ENCODE data around the gene HES4. TPM values are rescaled to one million over a fixed set of nuclear protein-coding genes. Genes with fewer than 3 reads are reported as not detected.
A peak's percentile ranks its signal among the peaks of the same experiment; 100 is the strongest.

Gene HES4
- total RNA-seq, 2 experiments from 2014 or later = 5.7 to 9.0 TPM

- intact Hi-C loops (cut with micrococcal nuclease) = no loop called here
- ChIA-PET CTCF (interaction anchor here (1.7 kb wide), 1 partner anchor 19 kb away, joined by 5 read pairs; no protein-coding TSS in a partner anchor), POLR2A (interaction anchor here (1.5 kb wide), 1 partner anchor 61 kb away, joined by 3 read pairs; no protein-coding TSS in a partner anchor)
- ATAC-seq (no peak), DNase-seq (no peak)
- H3K9me3 Mint-ChIP-seq = peaks cover 2% of the 10 kb centered on the region
- H3K4me3 Mint-ChIP-seq = peak overlapping the region; percentile 61
- H3K27me3 Mint-ChIP-seq = peaks cover 8% of the 10 kb centered on the region
- peaks cover 10% of the 10 kb centered on the region for H3K36me3 Mint-ChIP-seq (ENCODE audit: low read depth)
- H3K4me1 Mint-ChIP-seq (ENCODE audit: low read depth) = peaks cover 11% of the 10 kb centered on the region
- H3K27ac Mint-ChIP-seq = peak overlapping the region; percentile 46
- TF ChIP-seq CTCF (IDR thresholded peaks at IDR 0.05) = no peak
Measured at GRCh38 chr1:965526-966134, 34.3 kb downstream of the HES4 start.

- H3K4me1 Mint-ChIP-seq (ENCODE audit: low read depth) = peaks cover 11% of the 10 kb centered on the region
- TF ChIP-seq CTCF (IDR thresholded peaks at IDR 0.05) = no peak
- ChIA-PET POLR2A (interaction anchor here (1.5 kb wide), 1 partner anchor 60 kb away, joined by 3 read pairs; no protein-coding TSS in a partner anchor), CTCF (no interaction called here)
- H3K9me3 Mint-ChIP-seq = peaks cover 2% of the 10 kb centered on the region
- no peak overlapping the region for H3K27ac Mint-ChIP-seq
- peaks cover 10% of the 10 kb centered on the region for H3K36me3 Mint-ChIP-seq (ENCODE audit: low read depth)
- intact Hi-C loops (cut with micrococcal nuclease) = no loop called here
- no peak overlapping the region for H3K4me3 Mint-ChIP-seq
- no peak for DNase-seq
- ATAC-seq = no peak
- peaks cover 8% of the 10 kb centered on the region for H3K27me3 Mint-ChIP-seq
Measured at GRCh38 chr1:964691-965525, 35.0 kb downstream of the HES4 start.

GRCh38 chr1:963746-964525 is 36.0 kb downstream of the HES4 start:
- no peaks in the 10 kb centered on the region for H3K27me3 Mint-ChIP-seq
- no peak overlapping the region for H3K4me3 Mint-ChIP-seq
- ChIA-PET POLR2A (interaction anchor here (1.5 kb wide), 1 partner anchor 59 kb away, joined by 3 read pairs; no protein-coding TSS in a partner anchor), CTCF (no interaction called here)
- intact Hi-C loops (cut with micrococcal nuclease) = no loop called here
- H3K27ac Mint-ChIP-seq = no peak overlapping the region
- peaks cover 11% of the 10 kb centered on the region for H3K4me1 Mint-ChIP-seq (ENCODE audit: low read depth)
- TF ChIP-seq CTCF (IDR thresholded peaks at IDR 0.05) = no peak
- H3K9me3 Mint-ChIP-seq = no peaks in the 10 kb centered on the region
- DNase-seq = no peak
- H3K36me3 Mint-ChIP-seq (ENCODE audit: low read depth) = peaks cover 10% of the 10 kb centered on the region
- ATAC-seq = no peak

- DNase-seq (no peak), ATAC-seq (no peak)
- ChIA-PET POLR2A (no interaction called here), CTCF (no interaction called here)
- Mint-ChIP-seq H3K4me3 (no peak overlapping the region), H3K9me3 (no peaks in the 10 kb centered on the region), H3K27ac (no peak overlapping the region), H3K4me1 (ENCODE audit: low read depth) (peaks cover 13% of the 10 kb centered on the region), H3K27me3 (no peaks in the 10 kb centered on the region), H3K36me3 (ENCODE audit: low read depth) (peaks cover 13% of the 10 kb centered on the region)
- no peak for TF ChIP-seq CTCF (IDR thresholded peaks at IDR 0.05)
- intact Hi-C loops (cut with micrococcal nuclease) = no loop called here
Measured at GRCh38 chr1:963301-963651, 36.6 kb downstream of the HES4 start.
